ENCODE results near the gene DTNA.

- TF ChIP-seq REST (IDR thresholded peaks at IDR 0.05; ENCODE audit: insufficient read depth in 1 of 2, low read depth in 2 of 2, low read length in 1 of 2) (no peak), CTCF (IDR thresholded peaks at IDR 0.05) (peak; percentile 34; the same call in 1 of the 2 replicates), POLR2AphosphoS5 (IDR thresholded peaks at IDR 0.05; ENCODE audit: low read depth, low read length) (no peak)
These were observed 171.1 kb downstream of the DTNA start for GRCh38 chr18:34880882-34881834.

Data from Panc1 (cell line).